Endodermal cell (in vitro differentiated cells): ENCODE results near the gene FAM163A. TPM values are rescaled to one million over a fixed set of nuclear protein-coding genes. Genes with fewer than 3 reads are reported as not detected.

Experiments
- DNase-seq: peaks from one replicate; pipeline ENCODE4 v3.0.0-alpha.2; 2017
- H3K27ac ChIP-seq: 2 replicates; pipeline ENCODE4 v1.5.1; 2013; ENCODE audit warnings: mild to moderate bottlenecking, low read depth, low read length, moderate library complexity
- H3K27me3 ChIP-seq: 2 replicates; pipeline ENCODE4 v1.6.1; 2013; ENCODE audit warnings: mild to moderate bottlenecking, low read length, moderate library complexity; ENCODE audit not compliant: insufficient read depth, control insufficient read depth, poor library complexity, severe bottlenecking
- H3K36me3 ChIP-seq: 2 replicates; pipeline ENCODE4 v1.7.0; 2013; ENCODE audit warnings: mild to moderate bottlenecking, low read length, moderate library complexity; ENCODE audit not compliant: control insufficient read depth, insufficient read depth
- H3K4me1 ChIP-seq: one replicate; pipeline ENCODE4 v1.7.0; 2013; ENCODE audit warnings: low read length; ENCODE audit not compliant: control insufficient read depth, insufficient read depth
- H3K4me3 ChIP-seq: 2 replicates; pipeline ENCODE4 v1.5.1; 2013; ENCODE audit warnings: mild to moderate bottlenecking, low read length, moderate library complexity
- H3K9ac ChIP-seq: 2 replicates; pipeline ENCODE4 v1.6.1; 2013; ENCODE audit warnings: mild to moderate bottlenecking, low read length, moderate library complexity; ENCODE audit not compliant: poor library complexity, severe bottlenecking; ENCODE audit errors: extremely low read depth
- H3K9me3 ChIP-seq: 2 replicates; pipeline ENCODE4 v1.6.1; 2013; ENCODE audit warnings: mild to moderate bottlenecking, low read length, moderate library complexity; ENCODE audit not compliant: control insufficient read depth
- H3K27ac Mint-ChIP-seq: 2 replicates; pipeline ENCODE4 v1.8.0; 2020; ENCODE audit warnings: mixed read lengths
- H3K27me3 Mint-ChIP-seq: 2 replicates; pipeline ENCODE4 v1.8.0; 2021; ENCODE audit warnings: mild to moderate bottlenecking, mixed read lengths; ENCODE audit not compliant: insufficient read depth
- H3K36me3 Mint-ChIP-seq: 2 replicates; pipeline ENCODE4 v1.8.0; 2020; ENCODE audit warnings: low read depth, mixed read lengths
- H3K4me1 Mint-ChIP-seq: 2 replicates; pipeline ENCODE4 v1.8.0; 2020; ENCODE audit warnings: mixed read lengths
- H3K4me3 Mint-ChIP-seq: 2 replicates; pipeline ENCODE4 v1.8.0; 2020; ENCODE audit warnings: mild to moderate bottlenecking, moderate library complexity, mixed read lengths
- H3K9me3 Mint-ChIP-seq: 2 replicates; pipeline ENCODE4 v1.8.0; 2020; ENCODE audit warnings: mild to moderate bottlenecking, mixed read lengths
- WGBS, 2 experiments: methylation state at CpG; one replicate each; pipeline versions ENCODE4 v1.1.5 to v1.1.7; 2013; ENCODE audit warnings: missing lambda C conversion rate in 2 of 2, mixed read lengths in 1 of 2; ENCODE audit not compliant: insufficient coverage in 1 of 2, insufficient read length in 1 of 2; 5-methylcytosine and 5-hydroxymethylcytosine counted together
- total RNA-seq, 2 donors: library from RNA; stranded (reverse); fragmentation: NEBNext Ultra II Directional in 1 of 2; extraction: Animal tissue kit (Norgen Biotek cat#: 25700) in 1 of 2; gene quantifications; 2 replicates in 1 of 2; 3 replicates in 1 of 2; pipeline ENCODE4 v1.2.1, GENCODE V29; 2021
- TF ChIP-seq, protein P1 (sequence below): fragments of 200-600 bp; sonication (generic); conservative IDR thresholded peaks from 2 replicates; pipeline ENCODE4 v1.5.0; 2021; ENCODE audit warnings: antibody characterized with exemption, mild to moderate bottlenecking

Gene FAM163A
- total RNA-seq, 2 donors from 2014 or later = not detected

DNA sequence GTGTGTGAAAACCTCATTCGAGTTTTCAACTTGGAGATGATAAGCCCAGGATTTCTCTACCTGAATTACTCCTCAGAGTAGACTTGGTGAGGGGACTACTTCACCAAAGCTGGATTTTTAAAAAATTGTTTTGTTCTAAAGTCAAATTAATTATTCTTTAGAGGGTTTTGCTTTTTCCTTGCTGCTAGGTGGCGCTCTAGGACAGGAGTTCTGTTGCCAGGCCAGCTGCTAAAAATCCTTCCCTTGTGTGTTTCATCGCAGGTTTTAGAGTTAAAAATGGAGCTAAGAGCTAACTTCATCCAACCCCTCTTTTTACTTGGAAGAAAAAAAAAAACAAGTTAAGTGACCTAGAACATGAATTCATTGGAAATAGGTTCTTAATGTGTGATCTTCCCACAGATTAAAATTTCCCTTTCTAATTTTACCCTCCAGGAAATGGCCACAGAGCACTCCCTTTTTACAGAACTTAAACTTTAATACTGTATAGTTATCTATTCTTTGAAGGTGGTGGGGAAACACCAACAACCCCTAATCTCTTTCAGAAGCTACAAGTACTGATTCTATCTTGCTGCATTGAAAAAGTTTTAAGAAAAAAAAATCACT is 36.7 kb upstream of the FAM163A start:
- Histone ChIP-seq H3K4me1 (peaks cover 22% of the 10 kb centered on the region), H3K9me3 (no peaks in the 10 kb centered on the region), H3K27me3 (no peaks in the 10 kb centered on the region), H3K4me3 (no peak overlapping the region), H3K27ac (no peak overlapping the region), H3K36me3 (no peaks in the 10 kb centered on the region), H3K9ac (no peak overlapping the region)
- no peaks in the 10 kb centered on the region for H3K27me3 Mint-ChIP-seq
- H3K27ac Mint-ChIP-seq = no peak overlapping the region
- no peaks in the 10 kb centered on the region for H3K36me3 Mint-ChIP-seq
- 0 to 10% methylated on average over 2 to 3 of the region's 3 CpGs for WGBS, 2 experiments
- TF ChIP-seq, protein P1, sequence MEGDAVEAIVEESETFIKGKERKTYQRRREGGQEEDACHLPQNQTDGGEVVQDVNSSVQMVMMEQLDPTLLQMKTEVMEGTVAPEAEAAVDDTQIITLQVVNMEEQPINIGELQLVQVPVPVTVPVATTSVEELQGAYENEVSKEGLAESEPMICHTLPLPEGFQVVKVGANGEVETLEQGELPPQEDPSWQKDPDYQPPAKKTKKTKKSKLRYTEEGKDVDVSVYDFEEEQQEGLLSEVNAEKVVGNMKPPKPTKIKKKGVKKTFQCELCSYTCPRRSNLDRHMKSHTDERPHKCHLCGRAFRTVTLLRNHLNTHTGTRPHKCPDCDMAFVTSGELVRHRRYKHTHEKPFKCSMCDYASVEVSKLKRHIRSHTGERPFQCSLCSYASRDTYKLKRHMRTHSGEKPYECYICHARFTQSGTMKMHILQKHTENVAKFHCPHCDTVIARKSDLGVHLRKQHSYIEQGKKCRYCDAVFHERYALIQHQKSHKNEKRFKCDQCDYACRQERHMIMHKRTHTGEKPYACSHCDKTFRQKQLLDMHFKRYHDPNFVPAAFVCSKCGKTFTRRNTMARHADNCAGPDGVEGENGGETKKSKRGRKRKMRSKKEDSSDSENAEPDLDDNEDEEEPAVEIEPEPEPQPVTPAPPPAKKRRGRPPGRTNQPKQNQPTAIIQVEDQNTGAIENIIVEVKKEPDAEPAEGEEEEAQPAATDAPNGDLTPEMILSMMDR = peak; percentile 94
- H3K4me3 Mint-ChIP-seq = no peak overlapping the region
- peaks cover 30% of the 10 kb centered on the region for H3K4me1 Mint-ChIP-seq
- H3K9me3 Mint-ChIP-seq = no peaks in the 10 kb centered on the region
- peak; percentile 80 for DNase-seq

DNA sequence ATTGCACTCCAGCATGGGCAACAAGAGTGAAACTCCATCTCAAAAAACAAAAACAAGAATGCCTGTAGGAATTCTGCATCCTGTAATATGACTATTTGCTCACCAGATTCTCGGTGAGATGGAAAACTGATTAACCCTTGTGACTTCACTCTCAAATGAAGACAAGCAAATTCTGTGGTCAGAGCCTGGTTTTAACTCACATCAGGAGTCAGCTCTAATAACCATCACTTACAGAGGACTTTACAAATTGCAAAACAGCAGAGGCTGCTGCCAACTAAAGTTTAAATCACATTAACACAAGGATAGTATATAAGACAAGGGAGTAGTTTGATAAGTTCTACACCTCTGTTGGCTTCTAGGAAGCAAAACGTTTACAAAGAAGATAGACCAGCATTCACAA is 35.7 kb upstream of the FAM163A start:
- 85 to 100% methylated on average over 1 to 2 of the region's 2 CpGs for WGBS, 2 experiments
- no peaks in the 10 kb centered on the region for H3K9me3 Mint-ChIP-seq

DNA sequence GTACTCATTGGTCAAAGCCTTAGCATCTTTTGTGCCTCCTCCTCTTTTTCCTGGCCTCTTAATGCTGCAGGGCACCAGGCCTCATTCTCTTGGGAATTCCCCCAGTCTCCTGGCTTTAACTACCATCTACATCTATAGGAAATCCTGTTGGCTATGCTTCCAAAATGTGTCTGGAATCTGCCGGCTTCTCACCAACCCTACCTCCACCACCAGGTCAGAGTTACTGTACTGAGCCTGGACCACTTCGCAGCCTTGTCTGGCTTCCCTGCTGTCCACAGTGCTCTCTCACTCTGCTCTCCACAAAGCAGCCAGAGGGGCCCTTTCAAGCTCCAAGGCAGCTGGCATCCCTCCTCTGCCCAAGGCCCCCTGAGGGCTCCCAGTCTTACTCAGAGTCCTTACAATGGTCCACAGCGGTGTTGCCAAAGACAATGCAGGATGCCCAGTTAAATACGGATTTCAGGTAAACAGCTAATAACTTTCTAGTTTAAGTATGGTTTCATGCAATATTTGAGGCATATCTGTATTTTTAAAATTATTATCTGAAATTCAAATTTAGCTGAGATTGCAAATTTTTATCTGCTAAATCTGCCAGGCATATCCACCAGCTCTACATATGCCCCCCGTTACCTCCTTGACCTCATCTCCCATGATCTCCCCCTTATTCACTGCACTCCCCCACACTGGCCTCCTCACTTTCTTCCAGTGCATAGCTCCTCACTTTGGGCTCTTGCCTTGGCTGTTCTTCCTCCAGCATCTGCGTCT is 34.5 kb upstream of the FAM163A start:
- no peak for DNase-seq
- no peaks in the 10 kb centered on the region for H3K27me3 Mint-ChIP-seq
- TF ChIP-seq, protein P1 = no peak
- H3K4me3 ChIP-seq = no peak overlapping the region
- H3K9me3 ChIP-seq = peaks cover 6% of the 10 kb centered on the region
- peaks cover 14% of the 10 kb centered on the region for H3K4me1 Mint-ChIP-seq
- no peak overlapping the region for H3K4me3 Mint-ChIP-seq
- WGBS, 2 experiments = 90 to 95% methylated on average over 4 to 6 of the region's 6 CpGs
- H3K36me3 ChIP-seq = no peaks in the 10 kb centered on the region
- no peak overlapping the region for H3K27ac Mint-ChIP-seq
- peaks cover 6% of the 10 kb centered on the region for H3K9me3 Mint-ChIP-seq
- no peak overlapping the region for H3K27ac ChIP-seq
- no peaks in the 10 kb centered on the region for H3K36me3 Mint-ChIP-seq
- peaks cover 17% of the 10 kb centered on the region for H3K4me1 ChIP-seq
- no peaks in the 10 kb centered on the region for H3K27me3 ChIP-seq
- H3K9ac ChIP-seq = no peak overlapping the region

More for the DNA sequence above, 35.7 kb upstream of the FAM163A start:
- H3K27me3 ChIP-seq = no peaks in the 10 kb centered on the region
- H3K9ac ChIP-seq = no peak overlapping the region
- no peak overlapping the region for H3K27ac Mint-ChIP-seq
- H3K9me3 ChIP-seq = no peaks in the 10 kb centered on the region
- H3K4me1 ChIP-seq = peaks cover 17% of the 10 kb centered on the region
- no peaks in the 10 kb centered on the region for H3K36me3 ChIP-seq
- no peak overlapping the region for H3K27ac ChIP-seq
- no peak for DNase-seq
- no peak overlapping the region for H3K4me3 Mint-ChIP-seq
- H3K4me1 Mint-ChIP-seq = peaks cover 24% of the 10 kb centered on the region
- TF ChIP-seq, protein P1 = no peak
- no peaks in the 10 kb centered on the region for H3K27me3 Mint-ChIP-seq
- no peaks in the 10 kb centered on the region for H3K36me3 Mint-ChIP-seq
- no peak overlapping the region for H3K4me3 ChIP-seq
